Measurements from ENCODE around the gene PRKN. TPM values are rescaled to one million over a fixed set of nuclear protein-coding genes. Genes with fewer than 3 reads are reported as not detected.

The PRKN gene
- total and polyA plus RNA-seq, 9 of the 15 experiments (the other 6 are each of a cell fraction or from before 2014, with no cell fraction given), result 0.03 to 0.96 (median 0.15) TPM; not detected in 2

DNA sequence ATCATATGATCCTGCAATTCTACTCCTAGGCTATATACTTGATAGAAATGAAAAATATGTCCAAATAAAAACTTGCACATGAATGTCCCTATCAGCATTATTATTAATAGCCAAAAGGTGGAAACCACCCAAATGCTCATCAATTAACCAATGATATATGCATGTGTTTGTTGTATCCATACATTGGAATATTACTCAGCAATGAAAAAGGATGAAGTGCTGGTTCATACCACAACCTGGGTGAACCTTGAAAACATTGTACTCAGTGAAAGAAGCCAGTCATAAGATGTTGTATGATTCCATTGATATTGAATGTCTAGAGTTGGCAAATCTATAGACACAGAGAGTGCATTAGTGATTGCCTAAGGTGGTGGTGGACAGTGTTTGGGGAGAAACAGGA lies 267.6 kb downstream of the PRKN start:
- Histone ChIP-seq H3K79me2 (ENCODE audit: control insufficient read depth, insufficient read depth, low read length) (no peaks in the 10 kb centered on the region), H3K4me1 (replicated peaks in 1 of 2; ENCODE audit: control insufficient read depth in 2 of 2, insufficient read depth in 2 of 2, low read length in 2 of 2) (no peaks in the 10 kb centered on the region), H3K27me3 (ENCODE audit: control insufficient read depth in 2 of 2, insufficient read depth in 2 of 2, low read length in 2 of 2) (no peaks in the 10 kb centered on the region), H4K20me1 (replicated peaks; ENCODE audit: control insufficient read depth, insufficient read depth, low read length) (no peaks in the 10 kb centered on the region), H3K9me3 (replicated peaks; ENCODE audit: control insufficient read depth, insufficient read depth, low read depth, low read length) (no peaks in the 10 kb centered on the region), H3K4me3 (no peak overlapping the region), H3K36me3 (ENCODE audit: control insufficient read depth, insufficient read depth, low read length) (no peaks in the 10 kb centered on the region), H3K4me2 (ENCODE audit: insufficient read depth, low read length) (no peak overlapping the region), H3K9ac (ENCODE audit: insufficient read depth in 1 of 2, low read depth in 2 of 2, low read length in 2 of 2) (no peak overlapping the region), H3K27ac (ENCODE audit: extremely low read depth, low read depth, low read length) (no peak overlapping the region), H2AFZ (ENCODE audit: low read depth, low read length) (no peak overlapping the region), H3K9me1 (ENCODE audit: control insufficient read depth, insufficient read depth, low read length) (no peaks in the 10 kb centered on the region)
- TF ChIP-seq, protein P1, sequence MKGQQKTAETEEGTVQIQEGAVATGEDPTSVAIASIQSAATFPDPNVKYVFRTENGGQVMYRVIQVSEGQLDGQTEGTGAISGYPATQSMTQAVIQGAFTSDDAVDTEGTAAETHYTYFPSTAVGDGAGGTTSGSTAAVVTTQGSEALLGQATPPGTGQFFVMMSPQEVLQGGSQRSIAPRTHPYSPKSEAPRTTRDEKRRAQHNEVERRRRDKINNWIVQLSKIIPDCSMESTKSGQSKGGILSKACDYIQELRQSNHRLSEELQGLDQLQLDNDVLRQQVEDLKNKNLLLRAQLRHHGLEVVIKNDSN (CRISPR knock-in tag; IDR thresholded peaks at IDR 0.05), result no peak
- TF ChIP-seq SLC30A9 (CRISPR knock-in tag; IDR thresholded peaks at IDR 0.05) (no peak), GTF2F1 (IDR thresholded peaks at IDR 0.05; ENCODE audit: low read depth, low read length) (no peak), ZNF146 (CRISPR knock-in tag; IDR thresholded peaks at IDR 0.05; ENCODE audit: unreplicated experiment) (peak; percentile 85), RBM25 (IDR thresholded peaks at IDR 0.05; ENCODE audit: low read depth, low read length, severe bottlenecking) (peak; percentile 78), ERF (CRISPR knock-in tag; IDR thresholded peaks at IDR 0.05) (no peak)
- POLR2A ChIA-PET, result no interaction called here
- no peak for ATAC-seq
- CTCF ChIA-PET (ENCODE audit: low intra/inter-chr PET ratio), result no interaction called here
- intact Hi-C loops (cut with micrococcal nuclease) (no loop called here), in situ Hi-C loops (cut with MboI) (no loop called here)
- BruUV-seq (replicated peaks), result no TSS peak
- no peak for FAIRE-seq
- DNase-seq (ENCODE audit: extremely low read depth in 1 of 4, low spot score in 3 of 4), result no peak

GRCh38 chr6:162450358-162450757 lies 277.2 kb downstream of the PRKN start:
- Histone ChIP-seq H3K36me3 (ENCODE audit: control insufficient read depth, insufficient read depth, low read length) (no peaks in the 10 kb centered on the region), H3K27me3 (ENCODE audit: control insufficient read depth in 2 of 2, insufficient read depth in 2 of 2, low read length in 2 of 2) (no peaks in the 10 kb centered on the region), H2AFZ (ENCODE audit: low read depth, low read length) (no peak overlapping the region), H3K9ac (ENCODE audit: insufficient read depth in 1 of 2, low read depth in 2 of 2, low read length in 2 of 2) (no peak overlapping the region), H3K9me1 (ENCODE audit: control insufficient read depth, insufficient read depth, low read length) (no peaks in the 10 kb centered on the region), H4K20me1 (replicated peaks; ENCODE audit: control insufficient read depth, insufficient read depth, low read length) (no peaks in the 10 kb centered on the region), H3K4me1 (replicated peaks in 1 of 2; ENCODE audit: control insufficient read depth in 2 of 2, insufficient read depth in 2 of 2, low read length in 2 of 2) (no peaks in the 10 kb centered on the region), H3K9me3 (replicated peaks; ENCODE audit: control insufficient read depth, insufficient read depth, low read depth, low read length) (no peaks in the 10 kb centered on the region), H3K4me3 (no peak overlapping the region), H3K4me2 (ENCODE audit: insufficient read depth, low read length) (no peak overlapping the region), H3K27ac (ENCODE audit: extremely low read depth, low read depth, low read length) (no peak overlapping the region), H3K79me2 (ENCODE audit: control insufficient read depth, insufficient read depth, low read length) (no peaks in the 10 kb centered on the region)
- no peak for DNase-seq (ENCODE audit: extremely low read depth in 1 of 4, low spot score in 3 of 4)
- no peak for FAIRE-seq
- no peak for ATAC-seq
- POLR2A ChIA-PET, result no interaction called here
- in situ Hi-C loops (cut with MboI) (no loop called here), intact Hi-C loops (cut with micrococcal nuclease) (no loop called here)
- no TSS peak for BruUV-seq (replicated peaks)
- CTCF ChIA-PET (ENCODE audit: low intra/inter-chr PET ratio), result no interaction called here
- WGBS (ENCODE audit: insufficient coverage, low coverage, missing lambda C conversion rate), result 3% methylated on average over 9 of the region's 9 CpGs
- TF ChIP-seq, protein P2, sequence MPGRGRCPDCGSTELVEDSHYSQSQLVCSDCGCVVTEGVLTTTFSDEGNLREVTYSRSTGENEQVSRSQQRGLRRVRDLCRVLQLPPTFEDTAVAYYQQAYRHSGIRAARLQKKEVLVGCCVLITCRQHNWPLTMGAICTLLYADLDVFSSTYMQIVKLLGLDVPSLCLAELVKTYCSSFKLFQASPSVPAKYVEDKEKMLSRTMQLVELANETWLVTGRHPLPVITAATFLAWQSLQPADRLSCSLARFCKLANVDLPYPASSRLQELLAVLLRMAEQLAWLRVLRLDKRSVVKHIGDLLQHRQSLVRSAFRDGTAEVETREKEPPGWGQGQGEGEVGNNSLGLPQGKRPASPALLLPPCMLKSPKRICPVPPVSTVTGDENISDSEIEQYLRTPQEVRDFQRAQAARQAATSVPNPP (IDR thresholded peaks at IDR 0.05; ENCODE audit: borderline replicate concordance, insufficient read depth, insufficient read length), result no peak
- TF ChIP-seq RBBP5 (IDR thresholded peaks at IDR 0.05; ENCODE audit: borderline replicate concordance, insufficient read depth, low read length, poor library complexity, severe bottlenecking), result no peak
- TF ChIP-seq PHF8 (IDR thresholded peaks at IDR 0.05; ENCODE audit: borderline replicate concordance, low read length), result no peak
- TF ChIP-seq EP300 (IDR thresholded peaks at IDR 0.05; ENCODE audit: low read length), result no peak
- TF ChIP-seq CTCFL (IDR thresholded peaks at IDR 0.05; ENCODE audit: borderline replicate concordance, insufficient read depth, low read depth, low read length, poor library complexity, severe bottlenecking), result no peak
- no peak for TF ChIP-seq HDAC2 (IDR thresholded peaks at IDR 0.05)
- TF ChIP-seq ZNF347 (CRISPR knock-in tag; IDR thresholded peaks at IDR 0.05; ENCODE audit: low read depth), result no peak
